T-cell (primary cell): ENCODE results near the gene HPCAL1. TPM values are rescaled to one million over a fixed set of nuclear protein-coding genes. Genes with fewer than 3 reads are reported as not detected.

Source experiments
- ATAC-seq, 4 experiments: fragments of 200-7000 bp in 3 of 4; fragments of 150-1000 bp in 1 of 4; cut with Tn5 transposase; replicated peaks in 1 of 4; 1 replicate in 3 of 4; 2 replicates in 1 of 4; pipeline ENCODE4 v1.10.0; 2021; ENCODE audit warnings: moderate library complexity in 3 of 4, mild to moderate bottlenecking in 2 of 4, moderate number of reproducible peaks in 1 of 4
- CTCF ChIA-PET, 2 donors: fragments of 300-600 bp; sonication (Branson Sonifier 250); formaldehyde crosslinking; loops; one replicate each; lab custom pipeline; 2022; ENCODE audit warnings: antibody characterized with exemption in 2 of 2; lab: Charles Lee
- POLR2A ChIA-PET, 2 donors: fragments of 300-600 bp; sonication (Branson Sonifier 250); formaldehyde crosslinking; loops; one replicate each; lab custom pipeline; 2022; ENCODE audit warnings: antibody characterized with exemption in 2 of 2; lab: Charles Lee
- DNase-seq, 35 experiments: peaks; one replicate each; pipeline versions ENCODE4 v3.0.0 to v3.0.0-alpha.2; 2013 to 2023
- H3K27ac ChIP-seq: one replicate; pipeline ENCODE4 v1.5.1; 2013; ENCODE audit warnings: low read length
- H3K27me3 ChIP-seq, 2 experiments: replicated peaks in 1 of 2; 1 replicate in 1 of 2; 2 replicates in 1 of 2; pipeline versions ENCODE4 v1.6.1 to v1.7.0; 2013; ENCODE audit warnings: low read length in 1 of 2, mixed read lengths in 1 of 2; ENCODE audit not compliant: control insufficient read depth in 2 of 2, insufficient read depth in 2 of 2; ENCODE audit errors: extremely low read depth in 1 of 2
- H3K36me3 ChIP-seq, 2 donors: 1 replicate in 1 of 2; 2 replicates in 1 of 2; pipeline versions ENCODE4 v1.6.1 to v1.7.0; 2013; ENCODE audit warnings: low read length in 1 of 2; ENCODE audit not compliant: control insufficient read depth in 2 of 2, insufficient read depth in 1 of 2; ENCODE audit errors: extremely low read depth in 1 of 2
- H3K4me1 ChIP-seq, 2 experiments: 1 replicate in 1 of 2; 2 replicates in 1 of 2; pipeline versions ENCODE4 v1.6.1 to v1.7.0; 2013; ENCODE audit warnings: low read length in 2 of 2, mixed read lengths in 1 of 2; ENCODE audit not compliant: insufficient read depth in 2 of 2, control insufficient read depth in 1 of 2; ENCODE audit errors: extremely low read depth in 1 of 2
- H3K4me3 ChIP-seq, 2 donors: 1 replicate in 1 of 2; 2 replicates in 1 of 2; pipeline versions ENCODE4 v1.5.1 to v1.7.0; 2013; ENCODE audit warnings: mild to moderate bottlenecking in 2 of 2, low read length in 1 of 2, moderate library complexity in 1 of 2; ENCODE audit not compliant: control insufficient read depth in 1 of 2; ENCODE audit errors: extremely low read depth in 1 of 2
- H3K9me3 ChIP-seq: 2 replicates; pipeline ENCODE4 v1.7.0; 2013
- H3K27ac Mint-ChIP-seq, 2 donors: one replicate each; pipeline ENCODE4 v1.8.0; 2020 to 2021; ENCODE audit warnings: mild to moderate bottlenecking in 2 of 2, mixed read lengths in 2 of 2
- H3K27me3 Mint-ChIP-seq, 2 donors: one replicate each; pipeline ENCODE4 v1.8.0; 2021 to 2022; ENCODE audit warnings: mixed read lengths in 2 of 2
- H3K36me3 Mint-ChIP-seq: one replicate; pipeline ENCODE4 v1.8.0; 2021; ENCODE audit warnings: mixed read lengths
- H3K4me1 Mint-ChIP-seq, 3 donors: one replicate each; pipeline ENCODE4 v1.8.0; 2020 to 2022; ENCODE audit warnings: mixed read lengths in 3 of 3, mild to moderate bottlenecking in 1 of 3
- H3K4me3 Mint-ChIP-seq, 3 donors: one replicate each; pipeline ENCODE4 v1.8.0; 2020 to 2022; ENCODE audit warnings: mild to moderate bottlenecking in 3 of 3, mixed read lengths in 3 of 3, moderate library complexity in 3 of 3
- H3K9me3 Mint-ChIP-seq, 3 donors: one replicate each; pipeline ENCODE4 v1.8.0; 2020 to 2022; ENCODE audit warnings: mixed read lengths in 3 of 3
- WGBS: methylation state at CpG from one replicate; pipeline ENCODE4 v1.1.5; 2013; ENCODE audit warnings: missing lambda C conversion rate; ENCODE audit not compliant: insufficient coverage; 5-methylcytosine and 5-hydroxymethylcytosine counted together
- total RNA-seq, 35 experiments: library from RNA in 6 of 35; stranded (reverse) in 6 of 35; fragments of 120-200 nt in 1 of 35; gene quantifications; one replicate each; pipeline versions ENCODE4 v1.2.1 to v1.2.4 and lab custom pipeline; 2013 to 2026

HPCAL1 gene
- total RNA-seq, 5 donors from 2014 or later (not counting 1 experiment from before 2014, with no cell fraction given), result 39.5 to 87.3 (median 83.2) TPM

- no peaks in the 10 kb centered on the region for H3K27me3 Mint-ChIP-seq
- peak overlapping the region; percentile 42 to 72 for H3K4me3 ChIP-seq
- peak in 31 of 35 experiments; percentile 16 to 71 (median 38) for DNase-seq
- no peaks in the 10 kb centered on the region for H3K27me3 ChIP-seq
- ChIA-PET CTCF (interaction anchor here (0.6 to 3.0 kb wide), 4 partner anchors 26 to 214 kb away, joined by 3 to 26 read pairs (median 3); partner anchors contain the start of gene HPCAL1 (in 1 of the 2)), POLR2A (interaction anchor here in 1 of 2 donors (0.6 kb wide), 2 partner anchors 25 to 52 kb away, joined by 3 to 11 read pairs; no protein-coding TSS in a partner anchor)
- H3K4me3 Mint-ChIP-seq, result peak overlapping the region; percentile 89 to 91 (median 89)
- peak; percentile 57 to 70 (median 62) for ATAC-seq
- H3K9me3 Mint-ChIP-seq, result no peaks in the 10 kb centered on the region
- peaks cover 89 to 95% (median 90%) of the 10 kb centered on the region in 3 donors for H3K4me1 Mint-ChIP-seq
- peaks cover 60 to 84% of the 10 kb centered on the region in 2 experiments for H3K4me1 ChIP-seq
- H3K9me3 ChIP-seq, result no peaks in the 10 kb centered on the region
- peak overlapping the region; percentile 99 for H3K27ac Mint-ChIP-seq
- H3K36me3 Mint-ChIP-seq, result peaks cover 4% of the 10 kb centered on the region
- whole genome bisulfite sequencing, result 4% methylated on average over 9 of the region's 21 CpGs
- H3K27ac ChIP-seq, result peak overlapping the region; percentile 92
- H3K36me3 ChIP-seq, result peaks cover 0 to 4% of the 10 kb centered on the region in 2 donors
These were observed 27.4 kb downstream of the HPCAL1 start for GRCh38 chr2:10329880-10330699.

DNA sequence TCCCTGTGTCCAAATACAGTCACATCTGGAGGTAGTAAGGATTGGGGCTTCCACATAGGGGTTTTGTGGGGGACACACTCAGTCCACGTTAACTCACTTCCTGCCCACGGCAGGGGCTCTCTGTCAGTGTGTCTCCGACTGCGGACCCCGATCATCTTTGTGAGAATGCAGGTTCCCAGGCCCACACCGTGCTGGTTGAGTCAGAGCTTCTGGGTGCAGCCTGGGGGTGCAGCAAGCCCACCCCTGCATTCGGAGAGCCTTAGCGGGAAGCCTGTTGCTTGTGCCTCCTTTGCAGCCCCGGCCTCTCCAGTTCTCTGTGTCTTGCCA is 28.0 kb downstream of the HPCAL1 start:
- H3K9me3 ChIP-seq, result no peaks in the 10 kb centered on the region
- peaks cover 10% of the 10 kb centered on the region for H3K36me3 Mint-ChIP-seq
- POLR2A ChIA-PET, result no interaction called here
- peak in 4 of 35 experiments; percentile 11 to 31 (median 24) for DNase-seq
- no peaks in the 10 kb centered on the region for H3K27me3 Mint-ChIP-seq
- H3K4me3 ChIP-seq, result peak overlapping the region; percentile 42 to 72
- peaks cover 88 to 91% (median 88%) of the 10 kb centered on the region in 3 donors for H3K4me1 Mint-ChIP-seq
- H3K4me1 ChIP-seq, result peaks cover 56 to 78% of the 10 kb centered on the region in 2 experiments
- no peaks in the 10 kb centered on the region for H3K27me3 ChIP-seq
- no peak for ATAC-seq
- no peaks in the 10 kb centered on the region for H3K9me3 Mint-ChIP-seq
- peaks cover 4 to 5% of the 10 kb centered on the region in 2 donors for H3K36me3 ChIP-seq
- H3K27ac Mint-ChIP-seq, result peak overlapping the region; percentile 99
- H3K27ac ChIP-seq, result peak overlapping the region; percentile 92
- CTCF ChIA-PET, result interaction anchor here in 1 of 2 donors (3.0 kb wide), 1 partner anchor 28 kb away, joined by 26 read pairs; the partner anchor contains the start of gene HPCAL1
- 8% methylated on average over 8 of the region's 9 CpGs for WGBS
- peak overlapping the region; percentile 89 to 91 (median 89) for H3K4me3 Mint-ChIP-seq

DNA sequence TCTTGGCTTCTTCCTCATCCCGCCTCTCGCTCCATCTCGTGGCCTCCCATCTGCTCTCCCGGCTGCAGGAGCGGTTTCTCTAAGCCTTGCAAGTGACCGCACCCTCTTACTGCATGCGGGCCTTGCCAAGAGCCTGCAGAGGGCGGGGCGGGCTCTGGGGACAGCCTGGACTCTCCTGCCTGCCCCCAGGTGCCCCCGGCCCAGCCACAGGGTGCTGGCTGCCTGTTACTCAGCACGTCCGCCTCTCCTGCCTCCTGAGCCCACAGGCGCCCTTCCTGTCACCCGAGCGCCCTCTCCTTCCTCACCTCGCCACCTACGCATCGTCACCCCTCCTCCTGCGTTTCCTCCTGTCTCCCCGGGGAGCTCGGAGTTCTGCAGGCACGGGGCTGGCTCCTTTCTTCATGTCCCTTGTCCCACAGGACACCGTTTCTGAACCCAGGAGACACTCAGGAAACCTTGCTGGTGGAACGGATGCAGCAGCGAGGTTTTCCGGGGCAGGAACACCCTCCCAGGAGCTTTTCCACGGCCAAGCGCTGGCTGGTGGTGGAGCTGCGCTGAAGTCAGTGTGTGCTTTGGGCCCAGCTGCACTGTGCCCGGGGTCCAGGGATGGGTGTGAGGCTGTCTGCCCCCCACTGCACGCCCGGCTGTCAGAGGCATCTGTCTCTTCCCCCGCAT is 28.5 kb downstream of the HPCAL1 start:
- Mint-ChIP-seq H3K27ac (peak overlapping the region; percentile 99), H3K4me1 (peaks cover 85 to 90% (median 85%) of the 10 kb centered on the region in 3 donors), H3K36me3 (peaks cover 13% of the 10 kb centered on the region), H3K9me3 (no peaks in the 10 kb centered on the region), H3K27me3 (no peaks in the 10 kb centered on the region), H3K4me3 (peak overlapping the region; percentile 89 to 91 (median 89))
- ChIA-PET POLR2A (interaction anchor here in 1 of 2 donors (0.7 to 0.9 kb wide), 2 partner anchors 24 to 28 kb away, joined by 3 read pairs; no protein-coding TSS in a partner anchor), CTCF (interaction anchor here (0.7 to 3.0 kb wide), 5 partner anchors 25 to 77 kb away, joined by 3 to 26 read pairs (median 4); partner anchors contain the start of gene HPCAL1 (in 1 of the 2))
- H3K27ac ChIP-seq, result peak overlapping the region; percentile 92
- H3K9me3 ChIP-seq, result no peaks in the 10 kb centered on the region
- DNase-seq (peak; percentile 45 to 79 (median 66)), ATAC-seq (peak; percentile 63 to 75 (median 72))
- under 1% methylated on average over 29 of the region's 33 CpGs for WGBS
- peaks cover 4 to 5% of the 10 kb centered on the region in 2 donors for H3K36me3 ChIP-seq
- no peaks in the 10 kb centered on the region for H3K27me3 ChIP-seq
- peak overlapping the region; percentile 42 to 72 for H3K4me3 ChIP-seq
- H3K4me1 ChIP-seq, result peaks cover 54 to 73% of the 10 kb centered on the region in 2 experiments

- H3K4me3 Mint-ChIP-seq, result peak overlapping the region; percentile 89 to 91 (median 89)
- peaks cover 16% of the 10 kb centered on the region for H3K36me3 Mint-ChIP-seq
- WGBS, result 7% methylated on average over 9 of the region's 11 CpGs
- Histone ChIP-seq H3K36me3 (peaks cover 4 to 5% of the 10 kb centered on the region in 2 donors), H3K9me3 (no peaks in the 10 kb centered on the region), H3K4me1 (peaks cover 54 to 67% of the 10 kb centered on the region in 2 experiments), H3K27ac (peak overlapping the region; percentile 92), H3K4me3 (peak overlapping the region; percentile 42 to 72), H3K27me3 (no peaks in the 10 kb centered on the region)
- DNase-seq (peak in 34 of 35 experiments; percentile 20 to 75 (median 47)), ATAC-seq (peak; percentile 28 to 48 (median 35))
- peak overlapping the region; percentile 99 for H3K27ac Mint-ChIP-seq
- H3K9me3 Mint-ChIP-seq, result no peaks in the 10 kb centered on the region
- ChIA-PET CTCF (interaction anchor here (0.6 to 3.0 kb wide), 10 partner anchors 12 to 104 kb away, joined by 3 to 26 read pairs (median 4); partner anchors contain the start of gene HPCAL1 (in 1 of the 2)), POLR2A (interaction anchor here (0.5 to 0.9 kb wide), 5 partner anchors 25 to 556 kb away, joined by 3 to 8 read pairs (median 3); no protein-coding TSS in a partner anchor)
- no peaks in the 10 kb centered on the region for H3K27me3 Mint-ChIP-seq
- peaks cover 81 to 87% (median 84%) of the 10 kb centered on the region in 3 donors for H3K4me1 Mint-ChIP-seq
These were observed 29.1 kb downstream of the HPCAL1 start for GRCh38 chr2:10331702-10332401.

DNA sequence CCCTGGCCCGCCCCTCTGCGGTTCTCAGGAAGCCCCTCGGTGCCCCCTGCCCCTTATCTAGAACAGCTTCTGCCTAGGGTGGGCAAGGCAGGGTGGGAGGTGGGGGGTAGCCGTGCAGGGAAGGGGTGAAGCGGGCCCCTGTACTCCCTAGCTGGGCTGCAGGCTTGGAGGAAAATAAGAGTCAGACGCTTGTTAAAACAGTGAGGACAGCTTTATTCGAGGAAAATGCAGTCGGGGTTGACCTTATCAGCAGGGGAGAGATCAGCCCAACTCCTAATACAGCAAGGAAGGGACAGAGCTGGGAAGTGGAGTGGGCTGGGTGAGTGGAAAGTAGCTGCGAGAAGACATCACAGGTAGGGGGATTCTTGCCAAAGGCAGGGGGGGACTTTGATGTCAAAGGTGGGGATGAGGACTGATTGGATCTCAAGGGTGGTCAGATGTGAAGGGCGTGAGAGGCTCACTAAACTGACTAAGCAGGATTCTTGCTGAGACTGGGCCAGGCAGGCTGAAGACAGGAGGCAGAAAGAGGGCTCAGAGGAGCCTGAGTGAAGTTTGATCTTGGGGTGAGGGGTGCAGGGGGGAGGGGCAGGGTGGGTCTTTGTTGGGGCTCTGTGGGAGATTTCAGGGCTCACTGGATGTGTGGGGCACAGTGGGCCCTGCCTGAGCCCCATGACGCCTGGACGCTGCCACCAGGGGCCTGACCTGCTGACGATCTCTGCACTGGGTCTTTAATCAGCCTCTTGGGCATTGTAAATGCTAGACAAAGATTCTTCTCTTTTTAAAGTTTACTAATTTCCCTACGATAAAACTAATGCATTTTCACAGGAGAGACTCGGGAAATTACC is 29.9 kb downstream of the HPCAL1 start:
- DNase-seq, result no peak
- Histone ChIP-seq H3K27me3 (no peaks in the 10 kb centered on the region), H3K27ac (peak overlapping the region; percentile 92), H3K4me1 (peaks cover 54 to 64% of the 10 kb centered on the region in 2 experiments), H3K9me3 (no peaks in the 10 kb centered on the region), H3K4me3 (peak overlapping the region in 1 of 2 donors; percentile 7), H3K36me3 (peaks cover 4 to 5% of the 10 kb centered on the region in 2 donors)
- peak overlapping the region; percentile 89 to 91 (median 89) for H3K4me3 Mint-ChIP-seq
- 88% methylated on average over 4 of the region's 15 CpGs for WGBS
- no peak for ATAC-seq
- CTCF ChIA-PET, result interaction anchor here (0.6 to 3.0 kb wide), 8 partner anchors 11 to 103 kb away, joined by 3 to 26 read pairs (median 5); partner anchors contain the start of gene HPCAL1 (in 1 of the 2)
- H3K4me1 Mint-ChIP-seq, result peaks cover 76 to 84% (median 81%) of the 10 kb centered on the region in 3 donors
- peak overlapping the region; percentile 99 for H3K27ac Mint-ChIP-seq
- no peaks in the 10 kb centered on the region for H3K27me3 Mint-ChIP-seq
- no peaks in the 10 kb centered on the region for H3K9me3 Mint-ChIP-seq
- POLR2A ChIA-PET, result interaction anchor here (0.5 to 0.9 kb wide), 4 partner anchors 71 to 557 kb away, joined by 3 to 8 read pairs (median 4); no protein-coding TSS in a partner anchor
- H3K36me3 Mint-ChIP-seq, result peaks cover 19% of the 10 kb centered on the region
